HepG2 (cell line): ENCODE measurements around the gene ATP1B2. TPM values are rescaled to one million over a fixed set of nuclear protein-coding genes. Genes with fewer than 3 reads are reported as not detected.

Experiments used
- E2F2 ChIP-seq: sonication (generic); formaldehyde crosslinking; IDR thresholded peaks from 2 replicates; pipeline ENCODE4 v1.4.0; 2020; ENCODE audit warnings: missing genetic modification reagents, borderline replicate concordance
- ELF1 ChIP-seq: sonication (generic); formaldehyde crosslinking; IDR thresholded peaks from 2 replicates; pipeline ENCODE4 v1.4.0; 2020; ENCODE audit warnings: missing genetic modification reagents
- HMG20B ChIP-seq: conservative IDR thresholded peaks from 2 replicates; pipeline ENCODE4 v1.6.1; 2016; ENCODE audit warnings: missing genetic modification reagents, missing compliant biosample characterization
- IKZF4 ChIP-seq: sonication (generic); formaldehyde crosslinking; IDR thresholded peaks from 2 replicates; pipeline ENCODE4 v1.5.1; 2020; ENCODE audit warnings: borderline replicate concordance, mild to moderate bottlenecking, low read depth, missing genetic modification reagents; ENCODE audit errors: not compliant biosample characterization
- JUNB ChIP-seq: sonication (generic); formaldehyde crosslinking; IDR thresholded peaks from 2 replicates; pipeline ENCODE4 v1.8.0; 2022; ENCODE audit warnings: missing genetic modification reagents, mild to moderate bottlenecking, borderline replicate concordance
- KAT7 ChIP-seq: IDR thresholded peaks from 2 replicates; pipeline ENCODE4 v1.6.1; 2018; ENCODE audit warnings: borderline replicate concordance, missing compliant biosample characterization
- MTF2 ChIP-seq: sonication (generic); formaldehyde crosslinking; IDR thresholded peaks from 2 replicates; pipeline ENCODE4 v1.5.0; 2020; ENCODE audit warnings: missing genetic modification reagents, borderline replicate concordance
- NR2F1 ChIP-seq, 2 experiments: fragments of 450-650 bp in 1 of 2; formaldehyde crosslinking in 1 of 2; IDR thresholded peaks; 2 replicates each; pipeline versions ENCODE4 v1.5.0 to v1.6.1; 2016 to 2020; ENCODE audit warnings: mild to moderate bottlenecking in 1 of 2, missing compliant biosample characterization in 1 of 2, missing genetic modification reagents in 1 of 2, moderate library complexity in 1 of 2
- PCBP1 ChIP-seq: fragments of 200-400 bp; formaldehyde crosslinking; IDR thresholded peaks from 2 replicates; pipeline ENCODE4 v1.6.1; 2017; ENCODE audit warnings: mild to moderate bottlenecking, low read depth, low read length, borderline replicate concordance
- REST ChIP-seq, 2 experiments: IDR thresholded peaks; 2 replicates each; pipeline ENCODE4 v1.6.1; 2011 to 2012; ENCODE audit warnings: low read length in 2 of 2, borderline replicate concordance in 1 of 2, low read depth in 1 of 2, mild to moderate bottlenecking in 1 of 2, moderate library complexity in 1 of 2
- RFXAP ChIP-seq: sonication (generic); formaldehyde crosslinking; IDR thresholded peaks from 2 replicates; pipeline ENCODE4 v1.4.0; 2020; ENCODE audit warnings: missing genetic modification reagents, borderline replicate concordance
- SKIL ChIP-seq: sonication (generic); formaldehyde crosslinking; IDR thresholded peaks from 2 replicates; pipeline ENCODE4 v1.8.0; 2022; ENCODE audit warnings: missing genetic modification reagents, mild to moderate bottlenecking, moderate library complexity, borderline replicate concordance
- TEAD2 ChIP-seq: sonication (generic); formaldehyde crosslinking; IDR thresholded peaks from 2 replicates; pipeline ENCODE4 v1.9.0; 2021; ENCODE audit warnings: missing genetic modification reagents
- ZFP36L1 ChIP-seq: sonication (generic); formaldehyde crosslinking; IDR thresholded peaks from 2 replicates; pipeline ENCODE4 v1.8.0; 2022; ENCODE audit warnings: mild to moderate bottlenecking, missing genetic modification reagents, moderate library complexity
- ZNF33A ChIP-seq: sonication (generic); formaldehyde crosslinking; IDR thresholded peaks from 2 replicates; pipeline ENCODE4 v1.5.1; 2020; ENCODE audit warnings: missing genetic modification reagents, mild to moderate bottlenecking, moderate library complexity, borderline replicate concordance
- ZNF34 ChIP-seq: sonication (generic); formaldehyde crosslinking; IDR thresholded peaks from 2 replicates; pipeline ENCODE4 v1.4.0; 2020; ENCODE audit warnings: mild to moderate bottlenecking, missing genetic modification reagents, borderline replicate concordance
- ZNF557 ChIP-seq: sonication (generic); formaldehyde crosslinking; IDR thresholded peaks from 2 replicates; pipeline ENCODE4 v1.4.0; 2020; ENCODE audit warnings: missing genetic modification reagents
- ZNF567 ChIP-seq: sonication (generic); formaldehyde crosslinking; IDR thresholded peaks from 2 replicates; pipeline ENCODE4 v1.8.1; 2023; ENCODE audit warnings: mild to moderate bottlenecking, missing genetic modification reagents, borderline replicate concordance
- ZNF713 ChIP-seq: sonication (generic); formaldehyde crosslinking; IDR thresholded peaks from 2 replicates; pipeline ENCODE4 v1.4.0; 2020; ENCODE audit warnings: mild to moderate bottlenecking, missing genetic modification reagents
- ZNF746 ChIP-seq: sonication (generic); formaldehyde crosslinking; IDR thresholded peaks from 2 replicates; pipeline ENCODE4 v1.8.0; 2022; ENCODE audit warnings: mild to moderate bottlenecking, missing genetic modification reagents
- ZNF780A ChIP-seq: sonication (generic); formaldehyde crosslinking; IDR thresholded peaks from 2 replicates; pipeline ENCODE4 v1.8.0; 2022; ENCODE audit warnings: mild to moderate bottlenecking, missing genetic modification reagents, moderate library complexity
- polyA plus RNA-seq, 8 experiments: library from polyadenylated mRNA; depleted of rRNA in 3 of 8; stranded (reverse) in 7 of 8; unstranded in 1 of 8; fragments of >200 nt; fragmentation: Illumina TruSeq in 4 of 8; extraction: Trizol in 4 of 8; gene quantifications; 2 replicates each; pipeline versions ENCODE4 v1.2.1 to v1.2.3, GENCODE V29; 2011 to 2016; ENCODE audit warnings: low read depth in 4 of 8, missing spikeins in 1 of 8, mixed read lengths in 1 of 8; ENCODE audit not compliant: insufficient read depth in 1 of 8
- total RNA-seq, 5 experiments: library from RNA; depleted of rRNA; stranded (reverse); fragments of >200 nt; fragmentation: Illumina TruSeq; extraction: Trizol; gene quantifications; 2 replicates each; pipeline ENCODE4 v1.2.3, GENCODE V29; 2016; ENCODE audit warnings: low read depth in 1 of 5

Gene ATP1B2
- total and polyA plus RNA-seq, 2 of the 13 experiments (the other 11 are each of a cell fraction or from before 2014, with no cell fraction given): not detected

- peak; percentile 35; the same call in 1 of the 2 replicates for TF ChIP-seq SKIL (CRISPR knock-in tag)
- no peak for TF ChIP-seq ZNF713 (CRISPR knock-in tag)
- TF ChIP-seq MTF2: no peak
- no peak for TF ChIP-seq ZNF780A (CRISPR knock-in tag)
- no peak for TF ChIP-seq E2F2
- TF ChIP-seq ZNF746 (CRISPR knock-in tag): 0 out of 2 replicates have a peak, but pooled peaks have one; percentile 32
- TF ChIP-seq NR2F1 (CRISPR knock-in tag; IDR thresholded peaks at IDR 0.05): no peak; a peak in 1 of 4 replicates
- no peak for TF ChIP-seq JUNB (CRISPR knock-in tag)
- 0 out of 2 replicates have a peak, but pooled peaks have one; percentile 65 for TF ChIP-seq HMG20B (CRISPR knock-in tag)
- peak; percentile 65; the same call in 1 of the 2 replicates for TF ChIP-seq RFXAP (CRISPR knock-in tag)
- no peak for TF ChIP-seq TEAD2
- TF ChIP-seq ZNF557 (CRISPR knock-in tag): 0 out of 2 replicates have a peak, but pooled peaks have one; percentile 51
- peak in 1 of 2 experiments; percentile 33; a peak in 1 of 4 replicates for TF ChIP-seq REST (IDR thresholded peaks at IDR 0.05; ENCODE audit: borderline replicate concordance in 1 of 2, low read depth in 1 of 2, low read length in 2 of 2)
- TF ChIP-seq ZFP36L1 (CRISPR knock-in tag): no peak
- TF ChIP-seq ELF1 (CRISPR knock-in tag): no peak
- TF ChIP-seq ZNF33A: no peak
- no peak for TF ChIP-seq PCBP1
- no peak for TF ChIP-seq IKZF4 (CRISPR knock-in tag)
- TF ChIP-seq ZNF567 (CRISPR knock-in tag): no peak
- peak; percentile 68; the same call in 1 of the 2 replicates for TF ChIP-seq KAT7
- peak; percentile 52; the same call in 1 of the 2 replicates for TF ChIP-seq ZNF34 (CRISPR knock-in tag)
These were observed 23.2 kb upstream of the ATP1B2 start, which contains the start of gene SAT2 (continued) for GRCh38 chr17:7627250-7628121.
